ENCODE results near the gene PHC1. TPM values are rescaled to one million over a fixed set of nuclear protein-coding genes. Genes with fewer than 3 reads are reported as not detected.

Gene PHC1
- total and polyA plus RNA-seq, 7 experiments from 2014 or later: 15.4 to 55.0 (median 36.8) TPM

DNA sequence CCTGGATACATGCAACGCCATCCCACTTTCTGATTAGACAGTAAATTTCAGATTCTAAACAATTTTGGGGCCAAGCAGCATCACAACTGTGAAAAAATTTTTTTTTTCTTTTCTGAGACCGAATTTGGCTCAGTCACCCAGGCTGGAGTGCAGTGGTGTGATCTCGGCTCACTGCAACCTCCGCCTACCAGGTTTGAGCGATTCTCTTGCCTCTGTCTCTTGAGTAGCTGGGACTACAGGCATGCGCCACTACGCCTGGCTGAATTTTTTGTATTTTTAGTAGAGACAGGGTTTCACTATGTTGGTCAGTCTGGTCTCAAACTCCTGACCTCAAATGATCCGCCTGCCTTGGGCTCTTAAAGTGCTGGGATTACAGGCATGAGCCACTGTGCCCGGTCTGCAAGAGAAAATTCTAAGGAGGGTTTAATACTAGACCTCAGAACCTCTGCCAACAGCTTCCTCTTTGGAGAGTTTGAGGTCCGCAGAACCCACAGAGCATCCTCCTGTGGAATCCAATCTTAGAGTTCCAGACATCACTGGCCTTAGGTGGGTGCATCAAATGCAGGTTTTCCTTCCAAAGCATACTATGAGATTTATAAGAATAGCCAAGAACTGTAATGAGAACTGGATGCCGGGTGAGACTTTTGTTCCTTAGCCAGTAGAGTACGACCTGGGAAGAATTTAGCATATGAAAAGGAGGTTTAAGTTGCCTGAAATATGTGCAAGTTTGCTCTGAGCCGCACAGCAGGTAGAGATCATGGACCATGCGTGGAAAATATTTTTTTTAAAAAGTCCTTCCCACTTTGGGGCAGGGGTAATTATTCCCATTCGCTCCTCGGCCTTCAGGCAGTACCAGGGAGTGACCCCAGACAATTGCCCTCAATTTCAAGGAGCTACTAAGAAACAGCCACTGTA, 7.8 kb upstream of the PHC1 start:
- peaks cover 0 to 4% (median 0%) of the 10 kb centered on the region in 5 donors for H3K36me3 Mint-ChIP-seq
- H3K9me3 ChIP-seq (ENCODE audit: control insufficient read depth in 2 of 3, low read length in 3 of 3): no peaks in the 10 kb centered on the region
- peaks cover 0 to 18% (median 4%) of the 10 kb centered on the region in 5 donors for H3K27me3 Mint-ChIP-seq
- H3K27ac ChIP-seq (ENCODE audit: low read depth, low read length): no peak overlapping the region
- no peak overlapping the region for H3K27ac Mint-ChIP-seq
- intact Hi-C loops (cut with micrococcal nuclease): no loop called here
- H3K4me3 ChIP-seq (ENCODE audit: low read length): no peak overlapping the region
- DNase-seq: no peak
- no peak for ATAC-seq
- no peaks in the 10 kb centered on the region for H3K4me1 ChIP-seq (ENCODE audit: control insufficient read depth in 2 of 2, insufficient read depth in 2 of 2, low read length in 2 of 2)
- peaks cover 0 to 4% (median 0%) of the 10 kb centered on the region in 7 donors for H3K4me1 Mint-ChIP-seq
- no peaks in the 10 kb centered on the region for H3K36me3 ChIP-seq (ENCODE audit: control insufficient read depth in 2 of 3, insufficient read depth in 3 of 3, low read length in 3 of 3)
- no peaks in the 10 kb centered on the region for H3K27me3 ChIP-seq (ENCODE audit: control insufficient read depth in 2 of 2, insufficient read depth in 2 of 2, low read length in 2 of 2)
- H3K9me3 Mint-ChIP-seq: no peaks in the 10 kb centered on the region
- ChIA-PET POLR2A (no interaction called here), CTCF (no interaction called here)
- H3K4me3 Mint-ChIP-seq: no peak overlapping the region

DNA sequence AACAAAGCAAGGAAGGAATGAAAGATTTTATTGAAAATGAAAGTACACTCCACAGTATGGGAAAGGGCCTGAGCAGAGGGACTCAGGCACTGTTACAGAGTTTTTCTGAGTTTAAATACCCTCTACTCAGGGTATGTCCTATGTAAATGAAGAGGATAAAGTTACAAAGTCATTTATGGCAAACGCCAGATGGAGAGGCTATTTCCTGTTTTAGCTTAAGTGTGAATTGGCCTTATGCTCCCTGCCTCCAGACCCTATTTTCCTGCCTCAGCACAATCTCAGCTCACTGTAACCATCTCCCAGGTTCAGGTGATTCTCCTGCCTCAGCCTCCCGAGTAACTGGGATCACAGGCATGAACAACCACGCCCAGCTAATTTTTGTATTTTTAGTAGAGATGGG, 6.8 kb upstream of the PHC1 start:
- H3K27me3 Mint-ChIP-seq: peaks cover 0 to 24% (median 4%) of the 10 kb centered on the region in 5 donors
- no peak overlapping the region for H3K27ac ChIP-seq (ENCODE audit: low read depth, low read length)
- DNase-seq (no peak), ATAC-seq (no peak)
- no peak overlapping the region for H3K27ac Mint-ChIP-seq
- no peak overlapping the region for H3K4me3 ChIP-seq (ENCODE audit: low read length)
- POLR2A ChIA-PET: no interaction called here
- H3K9me3 ChIP-seq (ENCODE audit: control insufficient read depth in 2 of 3, low read length in 3 of 3): no peaks in the 10 kb centered on the region
- peaks cover 0 to 4% (median 0%) of the 10 kb centered on the region in 7 donors for H3K4me1 Mint-ChIP-seq
- CTCF ChIA-PET: interaction anchor here (0.6 kb wide), 1 partner anchor 297 kb away, joined by 4 read pairs; no protein-coding TSS in a partner anchor
- no peaks in the 10 kb centered on the region for H3K4me1 ChIP-seq (ENCODE audit: control insufficient read depth in 2 of 2, insufficient read depth in 2 of 2, low read length in 2 of 2)
- H3K4me3 Mint-ChIP-seq: no peak overlapping the region
- H3K27me3 ChIP-seq (ENCODE audit: control insufficient read depth in 2 of 2, insufficient read depth in 2 of 2, low read length in 2 of 2): no peaks in the 10 kb centered on the region
- no peaks in the 10 kb centered on the region for H3K9me3 Mint-ChIP-seq
- intact Hi-C loops (cut with micrococcal nuclease): no loop called here
- no peaks in the 10 kb centered on the region for H3K36me3 ChIP-seq (ENCODE audit: control insufficient read depth in 2 of 3, insufficient read depth in 3 of 3, low read length in 3 of 3)
- peaks cover 0 to 4% (median 0%) of the 10 kb centered on the region in 5 donors for H3K36me3 Mint-ChIP-seq

DNA sequence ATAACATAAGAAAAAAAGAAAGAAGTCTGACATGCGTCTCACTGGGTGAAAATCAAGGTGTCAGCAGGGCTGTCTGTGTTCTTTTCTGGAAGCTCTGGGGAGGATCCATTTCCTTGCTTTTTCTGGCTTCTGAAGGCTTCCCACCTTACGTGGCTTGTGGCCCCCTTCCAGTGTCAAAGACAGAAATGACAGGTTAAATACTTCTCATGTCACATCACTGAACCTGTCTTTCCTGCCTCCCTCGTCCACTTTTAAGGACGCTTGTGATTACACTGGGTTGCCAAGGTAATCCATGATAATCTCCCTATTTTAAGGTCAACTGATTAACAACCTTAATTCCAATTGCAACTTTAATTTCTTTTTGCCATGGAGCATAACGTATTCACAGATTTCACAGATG, 4.6 kb upstream of the PHC1 start:
- Mint-ChIP-seq H3K27ac (no peak overlapping the region), H3K4me3 (no peak overlapping the region), H3K27me3 (peaks cover 0 to 22% (median 0%) of the 10 kb centered on the region in 5 donors), H3K36me3 (no peaks in the 10 kb centered on the region), H3K4me1 (peaks cover 8 to 18% (median 16%) of the 10 kb centered on the region in 7 donors), H3K9me3 (no peaks in the 10 kb centered on the region)
- POLR2A ChIA-PET: no interaction called here
- CTCF ChIA-PET: interaction anchor here (0.9 to 1.3 kb wide), 4 partner anchors 16 to 140 kb away, joined by 3 to 5 read pairs (median 4); no protein-coding TSS in a partner anchor
- Histone ChIP-seq H3K4me3 (ENCODE audit: low read length) (no peak overlapping the region), H3K36me3 (ENCODE audit: control insufficient read depth in 2 of 3, insufficient read depth in 3 of 3, low read length in 3 of 3) (no peaks in the 10 kb centered on the region), H3K9me3 (ENCODE audit: control insufficient read depth in 2 of 3, low read length in 3 of 3) (no peaks in the 10 kb centered on the region), H3K27ac (ENCODE audit: low read depth, low read length) (no peak overlapping the region), H3K4me1 (ENCODE audit: control insufficient read depth in 2 of 2, insufficient read depth in 2 of 2, low read length in 2 of 2) (peaks cover 0 to 12% of the 10 kb centered on the region in 2 donors), H3K27me3 (ENCODE audit: control insufficient read depth in 2 of 2, insufficient read depth in 2 of 2, low read length in 2 of 2) (no peaks in the 10 kb centered on the region)
- ATAC-seq (no peak), DNase-seq (no peak)
- intact Hi-C loops (cut with micrococcal nuclease): no loop called here

DNA sequence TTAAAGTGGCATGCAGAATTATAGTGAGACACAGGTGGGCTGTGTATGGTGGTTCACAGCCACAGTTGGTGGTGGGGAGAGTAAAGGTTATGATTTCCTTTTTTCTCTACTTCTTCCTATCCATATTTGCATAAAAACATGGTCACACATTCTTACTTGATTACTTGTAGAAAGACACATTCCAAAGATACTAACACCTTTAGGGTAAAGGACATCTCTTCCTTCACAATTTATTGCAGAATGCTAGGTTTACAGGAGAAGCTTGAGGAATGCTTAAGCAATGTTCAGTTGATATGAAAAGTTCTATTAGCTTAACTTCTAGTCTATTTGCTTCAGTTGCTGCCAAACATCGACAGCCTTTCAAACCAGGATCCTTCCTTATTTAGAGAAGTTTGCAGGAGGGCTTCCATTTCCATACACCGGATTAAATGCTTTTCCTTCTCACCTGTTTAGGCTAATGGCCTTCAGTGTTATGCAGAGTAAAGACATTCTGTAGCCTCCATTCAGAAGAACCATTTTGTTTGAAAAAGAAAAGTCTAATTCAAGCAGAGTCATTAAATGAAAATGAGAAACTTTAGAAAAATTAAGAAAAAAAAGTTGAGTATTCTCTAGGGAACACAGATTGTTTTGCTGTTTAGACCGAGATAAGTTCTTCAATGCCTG, 2.6 kb upstream of the PHC1 start:
- Histone ChIP-seq H3K4me1 (ENCODE audit: control insufficient read depth in 2 of 2, insufficient read depth in 2 of 2, low read length in 2 of 2) (peaks cover 14 to 25% of the 10 kb centered on the region in 2 donors), H3K27ac (ENCODE audit: low read depth, low read length) (no peak overlapping the region), H3K27me3 (ENCODE audit: control insufficient read depth in 2 of 2, insufficient read depth in 2 of 2, low read length in 2 of 2) (no peaks in the 10 kb centered on the region), H3K4me3 (ENCODE audit: low read length) (no peak overlapping the region), H3K9me3 (ENCODE audit: control insufficient read depth in 2 of 3, low read length in 3 of 3) (no peaks in the 10 kb centered on the region), H3K36me3 (ENCODE audit: control insufficient read depth in 2 of 3, insufficient read depth in 3 of 3, low read length in 3 of 3) (no peaks in the 10 kb centered on the region)
- intact Hi-C loops (cut with micrococcal nuclease): no loop called here
- Mint-ChIP-seq H3K4me1 (peaks cover 8 to 18% (median 16%) of the 10 kb centered on the region in 7 donors), H3K9me3 (no peaks in the 10 kb centered on the region), H3K36me3 (no peaks in the 10 kb centered on the region), H3K27me3 (peaks cover 0 to 16% (median 0%) of the 10 kb centered on the region in 5 donors), H3K4me3 (no peak overlapping the region), H3K27ac (peak overlapping the region in 3 of 9 donors; percentile 21 to 55 (median 23))
- ChIA-PET CTCF (interaction anchor here (0.6 to 1.5 kb wide), 4 partner anchors 38 to 156 kb away, joined by 3 to 8 read pairs (median 3); partner anchors contain the start of gene M6PR), POLR2A (interaction anchor here (0.6 kb wide), 1 partner anchor 744 kb away, joined by 3 read pairs; no protein-coding TSS in a partner anchor)
- no peak for ATAC-seq
- DNase-seq: no peak

DNA sequence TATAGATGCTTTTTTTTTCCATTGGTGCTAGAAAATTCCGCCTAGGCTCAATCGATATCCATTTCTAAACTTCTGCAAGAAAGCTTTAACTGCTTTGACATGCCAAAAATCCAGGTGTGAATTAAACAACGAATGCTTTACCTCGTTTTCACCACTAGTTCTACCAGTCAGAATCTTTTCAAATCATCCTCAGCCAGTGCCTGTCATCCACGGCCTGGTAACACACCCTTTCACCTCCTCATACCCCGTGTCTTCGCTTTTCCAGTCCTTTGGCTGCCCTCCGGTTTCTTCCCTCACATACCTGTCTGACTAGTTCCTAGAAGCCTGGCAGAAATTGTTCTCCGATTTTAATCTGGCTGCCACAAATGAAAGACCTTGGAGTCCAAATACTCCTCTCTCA, 1.4 kb upstream of the PHC1 start:
- no peak overlapping the region for H3K4me3 ChIP-seq (ENCODE audit: low read length)
- H3K9me3 Mint-ChIP-seq: no peaks in the 10 kb centered on the region
- H3K4me1 Mint-ChIP-seq: peaks cover 7 to 18% (median 16%) of the 10 kb centered on the region in 7 donors
- H3K4me1 ChIP-seq (ENCODE audit: control insufficient read depth in 2 of 2, insufficient read depth in 2 of 2, low read length in 2 of 2): peaks cover 14 to 25% of the 10 kb centered on the region in 2 donors
- DNase-seq (peak in 7 of 9 donors; percentile 12 to 32 (median 23)), ATAC-seq (peak; percentile 30)
- H3K27me3 Mint-ChIP-seq: peaks cover 0 to 16% (median 0%) of the 10 kb centered on the region in 5 donors
- CTCF ChIA-PET: interaction anchor here (0.6 to 1.5 kb wide), 4 partner anchors 37 to 158 kb away, joined by 3 to 8 read pairs (median 3); partner anchors contain the start of gene M6PR
- no peaks in the 10 kb centered on the region for H3K36me3 Mint-ChIP-seq
- H3K4me3 Mint-ChIP-seq: peak overlapping the region in 8 of 10 donors; percentile 3 to 94 (median 85)
- intact Hi-C loops (cut with micrococcal nuclease): loop anchor here in 1 of 2 donors (1.0 kb wide), 1 partner anchor 36 kb away; the partner anchor contains the start of gene M6PR
- peak overlapping the region in 8 of 9 donors; percentile 87 to 98 (median 96) for H3K27ac Mint-ChIP-seq
- H3K9me3 ChIP-seq (ENCODE audit: control insufficient read depth in 2 of 3, low read length in 3 of 3): no peaks in the 10 kb centered on the region
- no peaks in the 10 kb centered on the region for H3K36me3 ChIP-seq (ENCODE audit: control insufficient read depth in 2 of 3, insufficient read depth in 3 of 3, low read length in 3 of 3)
- no peaks in the 10 kb centered on the region for H3K27me3 ChIP-seq (ENCODE audit: control insufficient read depth in 2 of 2, insufficient read depth in 2 of 2, low read length in 2 of 2)
- H3K27ac ChIP-seq (ENCODE audit: low read depth, low read length): peak overlapping the region; percentile 79
- POLR2A ChIA-PET: interaction anchor here (0.8 to 1.5 kb wide), 2 partner anchors 40 to 134 kb away, joined by 3 read pairs; no protein-coding TSS in a partner anchor

DNA sequence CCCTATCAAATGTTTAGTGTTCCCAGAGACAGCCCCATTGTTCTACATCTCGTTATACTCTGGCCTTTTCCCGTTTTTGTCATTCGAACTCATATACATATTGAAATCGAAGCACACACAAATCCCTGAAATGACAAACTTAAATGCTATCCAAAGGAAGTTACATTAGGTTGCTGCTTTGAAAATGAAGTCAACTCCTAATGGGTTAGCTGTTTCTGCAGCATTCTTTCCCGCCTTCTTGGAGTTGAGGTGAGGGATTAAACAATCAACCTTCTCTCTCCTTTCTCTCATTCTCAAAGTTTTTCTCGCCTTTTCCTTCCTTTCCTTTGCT, 642 bp upstream of the PHC1 start:
- Mint-ChIP-seq H3K27me3 (peaks cover 0 to 16% (median 0%) of the 10 kb centered on the region in 5 donors), H3K27ac (peak overlapping the region; percentile 83 to 98 (median 95)), H3K4me1 (peaks cover 7 to 20% (median 16%) of the 10 kb centered on the region in 7 donors), H3K36me3 (peaks cover 0 to 3% (median 2%) of the 10 kb centered on the region in 5 donors), H3K9me3 (no peaks in the 10 kb centered on the region), H3K4me3 (peak overlapping the region in 9 of 10 donors; percentile 83 to 94 (median 89))
- peak overlapping the region; percentile 72 for H3K4me3 ChIP-seq (ENCODE audit: low read length)
- H3K36me3 ChIP-seq (ENCODE audit: control insufficient read depth in 2 of 3, insufficient read depth in 3 of 3, low read length in 3 of 3): peaks cover 0 to 3% (median 0%) of the 10 kb centered on the region in 3 experiments
- ATAC-seq (no peak), DNase-seq (peak in 3 of 9 donors; percentile 1 to 15 (median 11))
- intact Hi-C loops (cut with micrococcal nuclease): loop anchor here (1.0 to 2.0 kb wide), 6 partner anchors 23 to 216 kb away; partner anchors contain the start of genes M6PR (in 2 of the 2) and RIMKLB (in 1 of the 2)
- peak overlapping the region; percentile 79 for H3K27ac ChIP-seq (ENCODE audit: low read depth, low read length)
- ChIA-PET CTCF (interaction anchor here (0.6 to 0.8 kb wide), 2 partner anchors 24 to 53 kb away, joined by 3 to 8 read pairs; no protein-coding TSS in a partner anchor), POLR2A (interaction anchor here (1.5 to 1.7 kb wide), 2 partner anchors 34 to 133 kb away, joined by 3 to 5 read pairs; no protein-coding TSS in a partner anchor)
- H3K27me3 ChIP-seq (ENCODE audit: control insufficient read depth in 2 of 2, insufficient read depth in 2 of 2, low read length in 2 of 2): no peaks in the 10 kb centered on the region
- H3K4me1 ChIP-seq (ENCODE audit: control insufficient read depth in 2 of 2, insufficient read depth in 2 of 2, low read length in 2 of 2): peaks cover 14 to 25% of the 10 kb centered on the region in 2 donors
- H3K9me3 ChIP-seq (ENCODE audit: control insufficient read depth in 2 of 3, low read length in 3 of 3): no peaks in the 10 kb centered on the region

Data from naive thymus-derived CD4-positive, alpha-beta T cell (primary cell).